HG03520 (cell line): ENCODE data around the gene CYBA.
"Not testable (repeated sequence)": the region's sequence is repeated elsewhere in the genome, so short reads cannot be mapped to it uniquely, and the experiment has no call there.

Source experiments
- ATAC-seq: cut with Tn5 transposase; IDR thresholded peaks from one replicate; pipeline ENCODE4 v1.9.1; 2021; ENCODE audit warnings: mild to moderate bottlenecking, moderate library complexity; ENCODE audit not compliant: unreplicated experiment

Gene CYBA

GRCh38 chr16:88616320-88616719 lies 34.5 kb downstream of the CYBA start:
- ATAC-seq = no peak

DNA sequence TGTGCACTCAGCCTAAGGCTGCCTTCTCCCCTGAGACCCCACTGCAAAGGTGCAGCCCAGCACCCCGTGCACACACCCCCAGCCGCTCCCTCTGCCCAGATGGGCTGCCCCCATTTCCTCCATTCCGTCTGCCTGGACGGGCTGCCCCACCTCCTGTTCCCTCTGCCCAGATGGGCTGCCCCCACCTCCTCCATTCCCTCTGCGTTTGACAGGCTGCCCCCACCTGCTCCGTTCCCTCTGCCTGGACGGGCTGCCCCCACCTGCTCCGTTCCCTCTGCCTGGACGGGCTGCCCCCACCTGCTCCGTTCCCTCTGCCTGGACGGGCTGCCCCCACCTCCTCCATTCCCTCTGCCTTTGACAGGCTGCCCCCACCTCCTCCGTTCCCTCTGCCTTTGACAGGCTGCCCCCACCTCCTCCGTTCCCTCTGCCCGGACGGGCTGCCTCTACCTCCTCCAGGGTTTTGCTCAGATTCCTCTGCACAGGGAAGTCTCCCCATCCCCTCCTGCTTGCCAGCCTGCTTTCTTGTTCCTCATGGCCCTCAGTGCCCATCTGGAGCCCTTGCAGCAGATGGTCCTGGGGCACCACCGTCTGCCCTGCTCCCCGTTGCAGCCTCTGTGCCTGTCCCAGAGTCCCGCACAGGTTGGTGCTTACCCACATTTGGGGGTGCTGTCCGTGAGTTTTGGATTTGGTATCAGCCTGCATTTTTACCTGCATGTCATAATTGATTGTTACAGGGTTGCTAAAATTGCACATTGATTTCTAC lies 35.9 kb downstream of the CYBA start:
- ATAC-seq = no peak

- no peak for ATAC-seq
These were observed 36.7 kb downstream of the CYBA start for GRCh38 chr16:88613911-88614817.

GRCh38 chr16:88613293-88613692 lies 37.6 kb downstream of the CYBA start:
- ATAC-seq = no peak

GRCh38 chr16:88610909-88611812 lies 39.7 kb downstream of the CYBA start:
- no peak for ATAC-seq

GRCh38 chr16:88610080-88610479 lies 40.8 kb downstream of the CYBA start:
- ATAC-seq = no peak

- ATAC-seq = not testable (repeated sequence)
These were observed 41.4 kb downstream of the CYBA start for GRCh38 chr16:88609426-88609825.

DNA sequence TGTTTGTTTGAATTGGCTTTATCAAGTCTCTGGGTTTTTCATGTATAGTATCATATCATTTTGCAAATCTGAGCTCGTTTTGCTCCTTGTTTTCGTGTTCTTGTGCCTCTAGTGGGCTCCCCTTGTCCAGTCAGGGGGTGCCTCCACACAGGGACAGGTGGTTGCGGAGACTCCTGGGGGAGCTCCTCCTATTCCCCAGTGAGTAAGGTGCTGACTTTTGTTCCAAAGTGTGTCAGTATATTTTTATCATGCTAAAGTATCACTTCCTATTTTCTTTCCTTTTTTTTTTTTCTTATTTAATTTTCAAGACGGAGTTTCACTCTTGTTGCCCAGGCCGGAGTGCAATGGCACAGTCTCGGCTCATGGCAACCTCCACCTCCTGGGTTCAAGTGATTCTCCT lies 42.8 kb downstream of the CYBA start:
- ATAC-seq = no peak

- ATAC-seq = no peak
These were observed 44.6 kb downstream of the CYBA start for GRCh38 chr16:88606148-88606757.

DNA sequence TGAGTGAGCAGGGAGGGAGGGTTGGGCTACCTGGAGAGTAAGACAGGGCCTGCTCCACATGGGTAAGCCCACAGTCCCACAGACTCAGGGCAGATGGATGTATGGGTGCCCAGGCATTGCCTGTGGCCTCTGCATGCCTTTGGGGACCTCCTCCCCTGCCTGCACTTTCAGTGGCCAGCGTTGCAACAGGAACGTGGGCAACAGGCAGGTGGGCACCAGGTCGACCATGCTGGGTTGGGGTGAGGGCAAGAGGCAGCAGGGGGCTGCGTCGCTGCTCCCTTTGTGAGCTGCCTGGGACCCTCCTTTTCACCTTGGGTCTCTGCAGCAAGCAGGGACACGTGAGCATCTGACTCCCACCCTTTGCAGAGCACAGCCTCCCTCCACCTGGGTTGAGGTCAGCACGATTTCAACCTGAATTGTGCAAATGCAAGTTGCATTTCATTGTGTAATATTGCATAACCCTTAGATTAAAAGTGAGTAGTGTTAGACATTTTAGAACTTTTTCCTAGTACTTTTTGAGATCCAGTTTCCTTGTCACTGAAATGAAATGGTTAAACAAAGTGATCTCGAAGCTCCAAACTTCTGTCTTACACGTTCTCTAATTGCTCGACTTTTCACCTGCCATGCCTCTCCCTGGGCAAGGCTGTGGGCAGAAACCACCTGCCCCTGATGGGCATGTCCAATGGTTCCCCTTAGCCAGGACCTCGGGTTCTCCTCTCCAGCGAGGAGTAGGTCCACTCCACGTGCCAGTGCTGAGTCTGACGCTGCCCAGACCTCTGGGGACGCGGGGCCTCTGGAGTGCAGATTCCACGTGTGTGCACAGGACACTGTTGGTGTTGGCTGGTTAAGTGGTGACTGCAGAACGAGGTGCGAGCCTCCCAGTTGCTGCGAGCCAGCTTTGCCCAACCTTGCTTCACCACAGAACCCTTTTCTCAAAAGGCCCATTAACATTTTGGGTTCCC lies 45.4 kb downstream of the CYBA start:
- ATAC-seq = no peak

- no peak for ATAC-seq
These were observed 48.8 kb downstream of the CYBA start for GRCh38 chr16:88602091-88602490.

- no peak for ATAC-seq
These were observed 49.4 kb downstream of the CYBA start for GRCh38 chr16:88601313-88602036.

DNA sequence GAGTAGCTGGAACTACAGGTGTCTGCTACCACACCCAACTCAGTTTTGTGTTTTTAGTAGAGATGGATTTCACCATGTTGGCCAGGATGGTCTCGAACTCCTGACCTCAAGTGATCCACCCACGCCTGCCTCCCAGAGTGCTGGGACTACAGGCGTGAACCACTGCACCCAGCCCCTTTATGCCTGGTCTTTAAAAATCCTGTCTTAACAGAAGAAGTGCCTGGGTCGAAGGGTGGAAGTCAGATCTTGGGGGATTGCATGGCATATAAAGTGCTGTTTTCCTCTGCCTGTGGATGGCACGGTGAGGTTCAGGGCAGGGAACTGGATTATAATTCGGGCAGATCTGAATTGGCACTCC lies 50.3 kb downstream of the CYBA start:
- ATAC-seq = no peak

GRCh38 chr16:88599825-88600538 lies 50.9 kb downstream of the CYBA start:
- no peak for ATAC-seq

DNA sequence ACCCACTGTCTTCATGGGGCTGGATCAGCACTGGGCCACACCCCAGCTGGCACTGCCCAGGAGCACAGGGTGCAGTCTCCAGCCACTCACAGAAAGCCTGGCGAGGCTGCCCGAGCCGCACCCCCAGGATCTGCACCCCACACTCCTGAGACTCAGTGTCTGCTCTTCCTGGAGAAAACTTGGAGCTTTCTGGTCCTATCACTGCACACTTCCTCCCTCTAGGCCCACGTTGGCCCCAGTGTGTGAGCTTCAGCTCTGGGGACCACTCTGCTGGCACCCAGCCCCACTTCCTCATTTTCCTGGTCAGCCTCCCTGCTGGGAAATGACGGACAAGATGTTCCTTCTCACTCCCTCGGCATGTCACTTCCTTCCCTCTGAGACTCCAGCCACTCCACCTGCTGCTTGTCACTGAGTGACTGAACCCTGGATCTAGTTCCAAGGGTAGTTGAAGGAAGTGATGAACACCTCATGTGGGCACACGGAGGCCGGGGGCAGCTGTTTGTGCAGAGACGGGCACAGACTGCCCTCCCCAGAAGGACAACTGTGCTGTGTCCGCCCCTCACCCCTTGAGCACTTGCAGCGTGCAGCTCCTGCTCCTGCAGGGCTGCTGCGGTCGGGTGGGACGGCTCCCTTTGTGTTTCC lies 51.6 kb downstream of the CYBA start:
- no peak for ATAC-seq

DNA sequence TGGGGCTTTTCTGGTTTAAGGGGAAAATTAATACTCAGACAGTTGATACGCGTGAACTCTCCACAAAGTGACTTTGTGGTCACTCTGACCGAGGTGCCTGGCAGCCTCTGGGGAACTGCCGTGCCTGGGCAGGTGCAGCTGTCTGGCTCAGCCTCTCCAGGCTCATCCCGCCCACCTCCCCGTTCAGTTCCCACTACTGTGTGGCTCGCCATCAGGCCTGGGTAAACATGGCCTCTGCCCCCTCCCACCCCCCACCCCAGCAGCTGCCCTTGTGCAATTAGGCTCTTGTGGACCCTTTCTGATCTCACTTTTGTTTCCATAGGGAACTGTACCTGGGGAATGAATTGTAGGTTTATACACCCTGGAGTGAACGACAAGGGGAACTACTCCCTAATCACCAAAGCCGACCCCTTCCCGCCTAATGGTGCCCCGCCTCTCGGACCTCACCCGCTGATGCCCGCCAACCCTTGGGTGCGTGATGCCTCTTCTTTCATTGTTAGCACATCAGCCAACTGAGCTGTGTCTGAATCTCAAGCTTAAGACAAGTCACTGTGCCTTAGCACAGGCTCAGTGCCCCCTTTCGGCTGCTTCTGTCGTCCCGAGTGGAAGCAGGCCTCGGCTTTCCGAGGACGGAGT lies 52.9 kb downstream of the CYBA start:
- no peak for ATAC-seq

DNA sequence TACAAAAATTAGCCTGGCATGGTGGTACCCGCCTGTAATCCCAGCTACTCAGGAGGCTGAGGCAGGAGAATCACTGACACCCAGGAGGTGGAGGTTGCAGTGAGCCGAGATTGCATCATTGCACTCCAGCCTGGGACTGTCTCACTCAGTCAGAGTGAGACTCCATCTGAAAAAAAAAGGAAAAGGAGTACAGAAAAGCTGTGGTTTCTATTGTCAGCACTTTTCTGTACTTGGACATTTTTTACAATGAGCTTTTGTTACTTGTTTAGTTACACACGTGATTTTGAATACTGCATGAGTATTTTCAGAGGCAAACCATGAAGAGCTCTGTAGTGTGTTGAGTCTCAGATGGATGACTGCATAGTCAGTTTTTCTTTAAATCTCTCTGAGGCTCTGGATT lies 54.4 kb downstream of the CYBA start:
- no peak for ATAC-seq
